NCI-H345 (cell line): ENCODE measurements around the gene GPR37L1.
"Not testable (repeated sequence)": the region's sequence is repeated elsewhere in the genome, so short reads cannot be mapped to it uniquely, and the experiment has no call there.

Experiments used
- DNase-seq: peaks from one replicate; lab custom pipeline; 2025; lab: John Stamatoyannopoulos, UW

The GPR37L1 gene

GRCh38 chr1:202168861-202169260 is 46.1 kb downstream of the GPR37L1 start:
- DNase-seq = no peak

DNA sequence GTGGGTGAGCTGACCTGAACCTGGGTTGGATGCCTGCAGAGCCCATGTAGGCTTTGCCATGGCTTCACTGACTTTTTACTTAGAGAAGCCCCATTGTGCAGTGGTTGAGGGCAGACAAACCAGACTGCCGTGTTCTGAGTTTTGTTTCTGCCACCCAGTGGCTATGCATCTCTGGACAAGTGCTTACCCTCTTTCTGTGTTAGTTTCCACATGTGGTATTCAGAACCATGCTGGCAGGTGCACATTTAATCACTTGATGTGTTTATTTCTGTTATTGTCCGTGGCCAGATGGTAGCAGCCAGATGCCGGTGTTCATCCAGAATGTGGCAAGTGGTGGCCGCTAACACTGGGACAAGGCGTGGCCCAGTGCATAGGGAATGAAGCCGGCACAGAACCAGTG is 48.0 kb downstream of the GPR37L1 start:
- peak; percentile 16 for DNase-seq

- DNase-seq = no peak
Measured at GRCh38 chr1:202171292-202172014, 48.7 kb downstream of the GPR37L1 start.

DNA sequence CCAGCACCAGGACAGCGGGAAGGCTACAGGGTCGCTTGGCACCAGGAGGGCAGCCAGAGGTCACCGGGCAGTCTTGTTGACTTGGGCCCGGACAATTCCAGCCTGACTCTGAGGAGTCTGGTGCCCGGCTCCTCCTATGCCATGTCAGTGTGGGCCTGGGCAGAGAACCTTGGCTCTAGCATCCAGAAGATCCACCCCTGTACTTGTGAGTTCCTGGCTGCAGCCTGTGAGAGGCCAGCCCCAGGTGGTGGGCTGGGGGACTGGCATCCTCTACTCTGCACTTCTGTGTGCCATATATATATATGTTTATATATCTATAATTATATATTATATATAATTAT is 49.3 kb downstream of the GPR37L1 start:
- no peak for DNase-seq

DNA sequence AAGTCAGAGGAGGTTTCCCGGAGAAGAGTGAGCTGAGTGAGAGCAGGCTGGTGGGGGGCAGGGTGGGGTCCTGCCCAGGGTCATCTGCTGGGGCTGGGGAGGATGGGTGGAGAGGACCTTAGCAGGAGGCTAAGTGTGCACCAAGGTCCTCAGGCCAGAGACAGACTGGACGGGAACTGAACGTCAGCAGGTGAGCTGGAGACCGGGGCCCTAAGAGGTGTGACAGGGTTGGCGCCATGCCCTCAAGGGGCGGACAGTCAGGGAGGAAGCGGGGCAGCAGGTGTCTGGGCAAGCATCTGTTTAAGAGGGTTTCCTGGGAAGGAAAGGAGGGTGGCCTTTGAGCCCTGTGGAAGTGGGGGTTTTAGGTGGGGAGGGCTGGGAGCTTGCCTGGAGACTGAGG is 51.3 kb downstream of the GPR37L1 start:
- no peak for DNase-seq

- no peak for DNase-seq
Measured at GRCh38 chr1:202176949-202177927, 54.5 kb downstream of the GPR37L1 start.

- DNase-seq = no peak
Measured at GRCh38 chr1:202179828-202180750, 57.4 kb downstream of the GPR37L1 start.

DNA sequence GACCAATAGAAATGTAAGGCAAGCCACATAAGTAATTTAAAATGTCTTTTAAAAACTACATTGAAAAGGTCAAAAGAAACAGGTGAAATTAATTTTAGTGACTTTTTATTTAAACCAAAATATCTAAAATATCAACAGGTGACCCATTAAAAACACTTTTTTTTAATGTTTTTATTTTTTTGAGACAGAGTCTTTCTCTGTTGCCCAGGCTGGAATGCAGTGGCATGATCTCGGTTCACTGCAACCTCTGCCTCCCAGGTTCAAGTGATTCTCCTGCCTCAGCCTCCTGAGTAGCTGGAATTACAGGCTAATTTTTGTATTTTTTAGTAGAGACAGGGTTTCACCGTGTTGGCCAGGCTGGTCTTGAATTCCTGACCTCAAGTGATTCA is 58.0 kb downstream of the GPR37L1 start:
- DNase-seq = not testable (repeated sequence)

- no peak for DNase-seq
Measured at GRCh38 chr1:202181586-202181985, 58.9 kb downstream of the GPR37L1 start.

GRCh38 chr1:202182040-202182877 is 59.5 kb downstream of the GPR37L1 start:
- no peak for DNase-seq
